ENCODE results near the gene TNFSF8. TPM values are rescaled to one million over a fixed set of nuclear protein-coding genes. Genes with fewer than 3 reads are reported as not detected.

TNFSF8 gene
- total RNA-seq, 4 donors from 2014 or later = 3.2 to 7.1 (median 6.6) TPM

GRCh38 chr9:114928136-114928535, 2.3 kb downstream of the TNFSF8 start:
- DNase-seq (ENCODE audit: low spot score) (no peak), ATAC-seq (ENCODE audit: low FRiP score) (no peak)
- TF ChIP-seq, protein P1, sequence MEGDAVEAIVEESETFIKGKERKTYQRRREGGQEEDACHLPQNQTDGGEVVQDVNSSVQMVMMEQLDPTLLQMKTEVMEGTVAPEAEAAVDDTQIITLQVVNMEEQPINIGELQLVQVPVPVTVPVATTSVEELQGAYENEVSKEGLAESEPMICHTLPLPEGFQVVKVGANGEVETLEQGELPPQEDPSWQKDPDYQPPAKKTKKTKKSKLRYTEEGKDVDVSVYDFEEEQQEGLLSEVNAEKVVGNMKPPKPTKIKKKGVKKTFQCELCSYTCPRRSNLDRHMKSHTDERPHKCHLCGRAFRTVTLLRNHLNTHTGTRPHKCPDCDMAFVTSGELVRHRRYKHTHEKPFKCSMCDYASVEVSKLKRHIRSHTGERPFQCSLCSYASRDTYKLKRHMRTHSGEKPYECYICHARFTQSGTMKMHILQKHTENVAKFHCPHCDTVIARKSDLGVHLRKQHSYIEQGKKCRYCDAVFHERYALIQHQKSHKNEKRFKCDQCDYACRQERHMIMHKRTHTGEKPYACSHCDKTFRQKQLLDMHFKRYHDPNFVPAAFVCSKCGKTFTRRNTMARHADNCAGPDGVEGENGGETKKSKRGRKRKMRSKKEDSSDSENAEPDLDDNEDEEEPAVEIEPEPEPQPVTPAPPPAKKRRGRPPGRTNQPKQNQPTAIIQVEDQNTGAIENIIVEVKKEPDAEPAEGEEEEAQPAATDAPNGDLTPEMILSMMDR (IDR thresholded peaks at IDR 0.05) = no peak

GRCh38 chr9:114925672-114926071, 4.7 kb downstream of the TNFSF8 start:
- DNase-seq (ENCODE audit: low spot score) (no peak), ATAC-seq (ENCODE audit: low FRiP score) (no peak)
- TF ChIP-seq, protein P1 (IDR thresholded peaks at IDR 0.05) = no peak

DNA sequence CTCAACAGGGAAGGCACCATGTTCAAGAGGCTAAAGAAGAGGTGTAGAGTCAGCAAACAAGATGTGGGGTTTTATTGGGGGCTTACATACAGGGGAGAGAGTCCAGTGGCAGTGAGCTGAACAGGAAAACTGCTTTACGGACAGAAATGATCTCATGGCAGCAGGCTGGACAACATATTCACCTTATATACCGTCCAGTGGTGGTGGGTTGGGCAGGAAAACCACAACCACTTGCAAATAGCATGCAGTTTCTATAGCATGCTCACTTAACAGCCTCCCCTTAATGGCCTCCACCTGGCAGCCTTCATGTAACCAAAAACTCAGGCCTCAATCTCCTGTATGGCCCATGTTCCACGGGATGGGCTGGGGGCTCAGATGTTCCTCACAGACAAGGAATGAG, 5.4 kb downstream of the TNFSF8 start:
- DNase-seq (ENCODE audit: low spot score) (no peak), ATAC-seq (ENCODE audit: low FRiP score) (no peak)
- TF ChIP-seq, protein P1 (IDR thresholded peaks at IDR 0.05) = no peak

- no peak for ATAC-seq (ENCODE audit: low FRiP score)
- DNase-seq (ENCODE audit: low spot score) = no peak
- TF ChIP-seq, protein P1 (IDR thresholded peaks at IDR 0.05) = no peak
These were observed 6.1 kb downstream of the TNFSF8 start for GRCh38 chr9:114924327-114924726.

GRCh38 chr9:114923918-114924317, 6.5 kb downstream of the TNFSF8 start:
- TF ChIP-seq, protein P1 (IDR thresholded peaks at IDR 0.05) = no peak
- ATAC-seq (ENCODE audit: low FRiP score) = no peak

DNA sequence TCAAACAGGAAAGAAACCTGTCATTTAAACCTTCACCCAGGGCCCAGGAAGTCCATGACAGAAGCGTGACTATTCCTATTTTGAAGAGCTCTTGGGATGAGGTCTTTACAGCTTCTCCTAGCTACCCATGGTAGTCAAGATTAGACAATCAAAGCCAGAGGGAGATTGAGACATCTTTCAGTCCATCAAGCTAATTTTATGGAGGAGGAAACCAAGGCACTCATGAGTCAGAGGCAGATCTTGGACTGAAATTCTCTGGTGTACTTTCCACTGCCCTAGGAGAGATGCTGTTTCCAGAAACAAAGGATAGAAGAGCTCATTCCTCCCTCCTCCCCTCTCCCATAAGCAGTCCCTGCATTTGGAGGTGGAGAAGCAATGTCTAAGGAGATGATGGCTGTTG, 9.2 kb downstream of the TNFSF8 start:
- ATAC-seq (ENCODE audit: low FRiP score) (no peak), DNase-seq (ENCODE audit: low spot score) (no peak)
- TF ChIP-seq, protein P1 (IDR thresholded peaks at IDR 0.05) = no peak

More at GRCh38 chr9:114923918-114924317, 6.5 kb downstream of the TNFSF8 start:
- DNase-seq (ENCODE audit: low spot score) = no peak

DNA sequence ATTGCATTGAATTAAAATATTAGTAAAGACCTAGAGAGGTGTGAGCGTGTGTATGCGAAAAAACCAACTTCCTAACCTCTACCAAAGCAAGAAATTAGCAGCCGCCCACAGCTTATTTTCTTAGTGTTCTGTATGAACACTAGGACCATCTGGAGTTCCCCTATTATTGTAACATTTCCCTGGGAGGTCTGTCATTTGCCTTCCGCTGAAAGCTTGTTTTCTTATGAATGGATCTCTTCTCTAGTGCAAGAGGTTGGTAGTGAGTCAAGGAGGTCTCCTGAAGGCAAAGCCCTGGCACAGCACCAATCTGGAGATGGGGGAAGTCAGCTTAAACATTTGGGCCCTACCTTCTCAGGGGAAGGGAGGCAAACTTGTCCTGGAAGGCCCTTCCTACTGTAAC, 10.8 kb downstream of the TNFSF8 start:
- DNase-seq (ENCODE audit: low spot score) (no peak), ATAC-seq (ENCODE audit: low FRiP score) (no peak)
- TF ChIP-seq, protein P1 (IDR thresholded peaks at IDR 0.05) = no peak
